ENCODE data around the gene CETN1.

CETN1 gene

GRCh38 chr18:579238-579637 lies 942 bp upstream of the CETN1 start:
- no peak for TF ChIP-seq POLR2AphosphoS5 (IDR thresholded peaks at IDR 0.05; ENCODE audit: low read depth, low read length)
- no peak for TF ChIP-seq FOXP2 (optimal IDR thresholded peaks at IDR 0.05; ENCODE audit: borderline replicate concordance, extremely low read depth, extremely low read length, insufficient read depth)
- TF ChIP-seq SIN3A (IDR thresholded peaks at IDR 0.05; ENCODE audit: borderline replicate concordance, insufficient read depth, low read length) = no peak
- TF ChIP-seq TAF1 (IDR thresholded peaks at IDR 0.05; ENCODE audit: borderline replicate concordance, insufficient read depth, low read length) = no peak
- TF ChIP-seq REST (IDR thresholded peaks at IDR 0.05; ENCODE audit: insufficient read depth in 1 of 2, low read depth in 2 of 2, low read length in 2 of 2) = no peak

GRCh38 chr18:581096-581495 lies 916 bp downstream of the CETN1 start:
- no peak for TF ChIP-seq FOXP2 (optimal IDR thresholded peaks at IDR 0.05; ENCODE audit: borderline replicate concordance, extremely low read depth, extremely low read length, insufficient read depth)
- no peak for TF ChIP-seq TAF1 (IDR thresholded peaks at IDR 0.05; ENCODE audit: borderline replicate concordance, insufficient read depth, low read length)
- no peak for TF ChIP-seq REST (IDR thresholded peaks at IDR 0.05; ENCODE audit: insufficient read depth in 1 of 2, low read depth in 2 of 2, low read length in 2 of 2)
- no peak for TF ChIP-seq POLR2AphosphoS5 (IDR thresholded peaks at IDR 0.05; ENCODE audit: low read depth, low read length)
- TF ChIP-seq SIN3A (IDR thresholded peaks at IDR 0.05; ENCODE audit: borderline replicate concordance, insufficient read depth, low read length) = no peak

GRCh38 chr18:582465-582864 lies 2.3 kb downstream of the CETN1 start:
- no peak for TF ChIP-seq POLR2AphosphoS5 (IDR thresholded peaks at IDR 0.05; ENCODE audit: low read depth, low read length)
- no peak for TF ChIP-seq TAF1 (IDR thresholded peaks at IDR 0.05; ENCODE audit: borderline replicate concordance, insufficient read depth, low read length)
- TF ChIP-seq FOXP2 (optimal IDR thresholded peaks at IDR 0.05; ENCODE audit: borderline replicate concordance, extremely low read depth, extremely low read length, insufficient read depth) = no peak
- no peak for TF ChIP-seq REST (IDR thresholded peaks at IDR 0.05; ENCODE audit: insufficient read depth in 1 of 2, low read depth in 2 of 2, low read length in 2 of 2)

GRCh38 chr18:595068-595467 lies 14.9 kb downstream of the CETN1 start:
- TF ChIP-seq SIN3A (IDR thresholded peaks at IDR 0.05; ENCODE audit: borderline replicate concordance, insufficient read depth, low read length) (no peak), TAF1 (IDR thresholded peaks at IDR 0.05; ENCODE audit: borderline replicate concordance, insufficient read depth, low read length) (no peak), POLR2AphosphoS5 (IDR thresholded peaks at IDR 0.05; ENCODE audit: low read depth, low read length) (no peak), REST (IDR thresholded peaks at IDR 0.05; ENCODE audit: insufficient read depth in 1 of 2, low read depth in 2 of 2, low read length in 2 of 2) (no peak)

GRCh38 chr18:595571-595970 lies 15.4 kb downstream of the CETN1 start:
- TF ChIP-seq FOXP2 (optimal IDR thresholded peaks at IDR 0.05; ENCODE audit: borderline replicate concordance, extremely low read depth, extremely low read length, insufficient read depth) = no peak
- no peak for TF ChIP-seq POLR2AphosphoS5 (IDR thresholded peaks at IDR 0.05; ENCODE audit: low read depth, low read length)
- TF ChIP-seq TAF1 (IDR thresholded peaks at IDR 0.05; ENCODE audit: borderline replicate concordance, insufficient read depth, low read length) = no peak
- TF ChIP-seq SIN3A (IDR thresholded peaks at IDR 0.05; ENCODE audit: borderline replicate concordance, insufficient read depth, low read length) = no peak
- no peak for TF ChIP-seq REST (IDR thresholded peaks at IDR 0.05; ENCODE audit: insufficient read depth in 1 of 2, low read depth in 2 of 2, low read length in 2 of 2)

Data from PFSK-1 (cell line).